ENCODE data around the gene SMG9.
A peak's percentile ranks its signal among the peaks of the same experiment; 100 is the strongest.
"Not testable (repeated sequence)": the region's sequence is repeated elsewhere in the genome, so short reads cannot be mapped to it uniquely, and the experiment has no call there.

Gene SMG9

DNA sequence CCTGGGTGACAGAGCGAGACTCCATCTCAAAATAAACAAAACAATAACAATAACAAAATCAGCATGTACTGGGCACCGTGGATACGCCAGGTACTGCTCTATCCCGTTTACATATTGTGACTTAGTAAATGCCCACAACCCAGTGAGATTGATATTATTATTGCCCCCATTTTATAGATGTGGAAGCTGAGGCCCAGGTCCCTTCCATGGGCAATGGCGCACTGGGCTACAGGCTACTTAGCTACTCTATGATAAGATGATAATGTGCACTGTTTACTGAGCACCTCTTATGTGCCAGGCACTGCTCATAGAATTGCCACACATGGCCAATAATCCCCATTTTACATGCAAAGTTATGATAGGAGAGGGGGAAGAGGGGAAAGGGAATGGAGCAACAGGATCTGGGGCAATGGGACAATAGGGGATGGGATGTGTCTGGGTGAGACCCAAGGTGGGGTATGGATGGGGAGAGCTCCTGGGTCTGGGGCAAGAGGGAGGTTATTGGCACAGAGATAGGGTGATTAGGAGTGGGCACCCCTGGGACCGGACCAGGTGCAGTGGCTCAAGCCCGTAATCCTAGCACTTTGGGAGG lies 20.6 kb upstream of the SMG9 start (continued):
- no peak for TF ChIP-seq ZNF558 (tag by site-specific recombination; IDR thresholded peaks at IDR 0.05)
- TF ChIP-seq ZNF664 (tag by site-specific recombination; IDR thresholded peaks at IDR 0.05), result peak; percentile 70; the same call in 1 of the 2 replicates
- TF ChIP-seq ZBTB21 (tag by site-specific recombination; IDR thresholded peaks at IDR 0.05), result no peak
- TF ChIP-seq, protein P1, sequence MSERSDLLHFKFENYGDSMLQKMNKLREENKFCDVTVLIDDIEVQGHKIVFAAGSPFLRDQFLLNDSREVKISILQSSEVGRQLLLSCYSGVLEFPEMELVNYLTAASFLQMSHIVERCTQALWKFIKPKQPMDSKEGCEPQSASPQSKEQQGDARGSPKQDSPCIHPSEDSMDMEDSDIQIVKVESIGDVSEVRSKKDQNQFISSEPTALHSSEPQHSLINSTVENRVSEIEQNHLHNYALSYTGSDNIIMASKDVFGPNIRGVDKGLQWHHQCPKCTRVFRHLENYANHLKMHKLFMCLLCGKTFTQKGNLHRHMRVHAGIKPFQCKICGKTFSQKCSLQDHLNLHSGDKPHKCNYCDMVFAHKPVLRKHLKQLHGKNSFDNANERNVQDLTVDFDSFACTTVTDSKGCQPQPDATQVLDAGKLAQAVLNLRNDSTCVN (tag by site-specific recombination; optimal IDR thresholded peaks at IDR 0.05), result peak; percentile 12
- TF ChIP-seq ZNF530 (tag by site-specific recombination; IDR thresholded peaks at IDR 0.05; ENCODE audit: low read depth), result no peak
- TF ChIP-seq ZNF677 (tag by site-specific recombination; IDR thresholded peaks at IDR 0.05), result no peak
- TF ChIP-seq ZNF548 (tag by site-specific recombination; IDR thresholded peaks at IDR 0.05), result no peak
- TF ChIP-seq ZXDB (tag by site-specific recombination; IDR thresholded peaks at IDR 0.05), result no peak
- no peak for TF ChIP-seq ZNF311 (tag by site-specific recombination; IDR thresholded peaks at IDR 0.05; ENCODE audit: borderline replicate concordance)
- no peak for TF ChIP-seq ZNF10 (tag by site-specific recombination; IDR thresholded peaks at IDR 0.05)
- TF ChIP-seq, protein P2, sequence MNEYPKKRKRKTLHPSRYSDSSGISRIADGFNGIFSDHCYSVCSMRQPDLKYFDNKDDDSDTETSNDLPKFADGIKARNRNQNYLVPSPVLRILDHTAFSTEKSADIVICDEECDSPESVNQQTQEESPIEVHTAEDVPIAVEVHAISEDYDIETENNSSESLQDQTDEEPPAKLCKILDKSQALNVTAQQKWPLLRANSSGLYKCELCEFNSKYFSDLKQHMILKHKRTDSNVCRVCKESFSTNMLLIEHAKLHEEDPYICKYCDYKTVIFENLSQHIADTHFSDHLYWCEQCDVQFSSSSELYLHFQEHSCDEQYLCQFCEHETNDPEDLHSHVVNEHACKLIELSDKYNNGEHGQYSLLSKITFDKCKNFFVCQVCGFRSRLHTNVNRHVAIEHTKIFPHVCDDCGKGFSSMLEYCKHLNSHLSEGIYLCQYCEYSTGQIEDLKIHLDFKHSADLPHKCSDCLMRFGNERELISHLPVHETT (tag by site-specific recombination; IDR thresholded peaks at IDR 0.05), result no peak
- TF ChIP-seq, protein P3, sequence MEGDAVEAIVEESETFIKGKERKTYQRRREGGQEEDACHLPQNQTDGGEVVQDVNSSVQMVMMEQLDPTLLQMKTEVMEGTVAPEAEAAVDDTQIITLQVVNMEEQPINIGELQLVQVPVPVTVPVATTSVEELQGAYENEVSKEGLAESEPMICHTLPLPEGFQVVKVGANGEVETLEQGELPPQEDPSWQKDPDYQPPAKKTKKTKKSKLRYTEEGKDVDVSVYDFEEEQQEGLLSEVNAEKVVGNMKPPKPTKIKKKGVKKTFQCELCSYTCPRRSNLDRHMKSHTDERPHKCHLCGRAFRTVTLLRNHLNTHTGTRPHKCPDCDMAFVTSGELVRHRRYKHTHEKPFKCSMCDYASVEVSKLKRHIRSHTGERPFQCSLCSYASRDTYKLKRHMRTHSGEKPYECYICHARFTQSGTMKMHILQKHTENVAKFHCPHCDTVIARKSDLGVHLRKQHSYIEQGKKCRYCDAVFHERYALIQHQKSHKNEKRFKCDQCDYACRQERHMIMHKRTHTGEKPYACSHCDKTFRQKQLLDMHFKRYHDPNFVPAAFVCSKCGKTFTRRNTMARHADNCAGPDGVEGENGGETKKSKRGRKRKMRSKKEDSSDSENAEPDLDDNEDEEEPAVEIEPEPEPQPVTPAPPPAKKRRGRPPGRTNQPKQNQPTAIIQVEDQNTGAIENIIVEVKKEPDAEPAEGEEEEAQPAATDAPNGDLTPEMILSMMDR (tag by site-specific recombination; IDR thresholded peaks at IDR 0.05), result no peak
- TF ChIP-seq, protein P4, sequence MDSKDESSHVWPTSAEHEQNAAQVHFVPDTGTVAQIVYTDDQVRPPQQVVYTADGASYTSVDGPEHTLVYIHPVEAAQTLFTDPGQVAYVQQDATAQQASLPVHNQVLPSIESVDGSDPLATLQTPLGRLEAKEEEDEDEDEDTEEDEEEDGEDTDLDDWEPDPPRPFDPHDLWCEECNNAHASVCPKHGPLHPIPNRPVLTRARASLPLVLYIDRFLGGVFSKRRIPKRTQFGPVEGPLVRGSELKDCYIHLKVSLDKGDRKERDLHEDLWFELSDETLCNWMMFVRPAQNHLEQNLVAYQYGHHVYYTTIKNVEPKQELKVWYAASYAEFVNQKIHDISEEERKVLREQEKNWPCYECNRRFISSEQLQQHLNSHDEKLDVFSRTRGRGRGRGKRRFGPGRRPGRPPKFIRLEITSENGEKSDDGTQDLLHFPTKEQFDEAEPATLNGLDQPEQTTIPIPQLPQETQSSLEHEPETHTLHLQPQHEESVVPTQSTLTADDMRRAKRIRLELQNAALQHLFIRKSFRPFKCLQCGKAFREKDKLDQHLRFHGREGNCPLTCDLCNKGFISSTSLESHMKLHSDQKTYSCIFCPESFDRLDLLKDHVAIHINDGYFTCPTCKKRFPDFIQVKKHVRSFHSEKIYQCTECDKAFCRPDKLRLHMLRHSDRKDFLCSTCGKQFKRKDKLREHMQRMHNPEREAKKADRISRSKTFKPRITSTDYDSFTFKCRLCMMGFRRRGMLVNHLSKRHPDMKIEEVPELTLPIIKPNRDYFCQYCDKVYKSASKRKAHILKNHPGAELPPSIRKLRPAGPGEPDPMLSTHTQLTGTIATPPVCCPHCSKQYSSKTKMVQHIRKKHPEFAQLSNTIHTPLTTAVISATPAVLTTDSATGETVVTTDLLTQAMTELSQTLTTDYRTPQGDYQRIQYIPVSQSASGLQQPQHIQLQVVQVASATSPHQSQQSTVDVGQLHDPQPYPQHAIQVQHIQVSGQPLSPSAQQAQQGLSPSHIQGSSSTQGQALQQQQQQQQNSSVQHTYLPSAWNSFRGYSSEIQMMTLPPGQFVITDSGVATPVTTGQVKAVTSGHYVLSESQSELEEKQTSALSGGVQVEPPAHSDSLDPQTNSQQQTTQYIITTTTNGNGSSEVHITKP (tag by site-specific recombination; IDR thresholded peaks at IDR 0.05), result peak; percentile 45; the same call in 1 of the 2 replicates

DNA sequence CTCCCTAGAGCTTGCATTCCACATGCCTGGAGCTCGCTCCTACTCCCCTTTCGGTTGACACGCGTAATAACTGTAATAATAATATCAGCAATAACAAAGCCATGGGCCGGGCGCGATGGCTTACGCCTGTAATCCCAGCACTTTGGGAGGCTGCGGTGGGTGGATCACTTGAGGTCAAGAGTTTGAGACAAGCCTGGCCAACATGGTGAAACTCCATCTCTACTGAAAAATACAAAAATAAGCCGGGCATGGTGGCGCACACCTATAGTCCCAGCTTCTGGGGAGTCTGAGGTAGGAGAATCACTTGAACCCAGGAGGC lies 20.1 kb upstream of the SMG9 start:
- H3K4me3 ChIP-seq (ENCODE audit: low read depth, low read length); H3K9me3 ChIP-seq (ENCODE audit: control insufficient read depth, insufficient read depth, low read depth, low read length); H3K27ac ChIP-seq (ENCODE audit: extremely low read depth, low read depth, low read length); H3K4me1 ChIP-seq (ENCODE audit: control insufficient read depth, insufficient read depth, low read length); H3K36me3 ChIP-seq (ENCODE audit: control insufficient read depth in 2 of 2, insufficient read depth in 1 of 2, low read length in 2 of 2): not testable (repeated sequence)
- ChIA-PET CTCF (interaction anchor here (0.5 to 17.4 kb wide), 16 partner anchors 9 to 181 kb away, joined by 3 to 203 read pairs (median 5); partner anchors contain the start of gene SMG9), POLR2A (interaction anchor here (0.7 to 1.5 kb wide), 5 partner anchors 18 to 107 kb away, joined by 3 to 9 read pairs (median 5); partner anchors contain the start of gene SMG9)
